SK-N-SH (cell line): ENCODE data around the gene IL17REL. TPM values are rescaled to one million over a fixed set of nuclear protein-coding genes. Genes with fewer than 3 reads are reported as not detected.

Source experiments
- CTCF ChIA-PET: fragments of 300-600, 350-600 bp; formaldehyde crosslinking; extraction: SDS; loops from one replicate; lab custom pipeline; 2021; lab: Yijun Ruan, JAX
- POLR2A ChIA-PET: fragments of 350-600 bp; sonication (Branson Sonifier 250); formaldehyde crosslinking; extraction: SDS; loops from one replicate; lab custom pipeline; 2020; ENCODE audit warnings: antibody characterized with exemption, inconsistent platforms; lab: Yijun Ruan, JAX
- DNase-seq: peaks from one replicate; pipeline ENCODE4 v3.0.0; 2012
- H2AFZ ChIP-seq: fragments of 200-600 bp; sonication (generic); 2 replicates; pipeline ENCODE4 v1.8.1; 2016; ENCODE audit warnings: antibody characterized with exemption, mild to moderate bottlenecking, low read depth
- H3F3A ChIP-seq: fragments of 200-600 bp; sonication (generic); replicated peaks from 2 replicates; pipeline ENCODE3; 2016; ENCODE audit warnings: antibody characterized with exemption, mild to moderate bottlenecking; ENCODE audit not compliant: insufficient read depth
- H3K27ac ChIP-seq, 2 experiments: fragments of 200-500 bp in 1 of 2; fragments of 200-600 bp in 1 of 2; sonication (Bioruptor generic) in 1 of 2; sonication (generic), shearing (Covaris generic) in 1 of 2; 2 replicates each; pipeline versions ENCODE4 v1.5.1 to v1.6.1; 2014 to 2016; ENCODE audit warnings: low read depth in 2 of 2, inconsistent platforms in 1 of 2, low read length in 1 of 2, mild to moderate bottlenecking in 1 of 2, mixed read lengths in 1 of 2
- H3K27me3 ChIP-seq: fragments of 200-600 bp; sonication (generic), shearing (Covaris generic); 2 replicates; pipeline ENCODE4 v1.6.1; 2016; ENCODE audit warnings: mixed run types; ENCODE audit not compliant: insufficient read depth
- H3K36me3 ChIP-seq, 2 experiments: fragments of 200-500 bp in 1 of 2; fragments of 200-600 bp in 1 of 2; sonication (Bioruptor generic) in 1 of 2; sonication (generic) in 1 of 2; replicated peaks in 1 of 2; 2 replicates each; pipeline versions ENCODE3 to v1.5.1; 2014 to 2016; ENCODE audit warnings: low read length in 1 of 2, mild to moderate bottlenecking in 1 of 2; ENCODE audit not compliant: insufficient read depth in 2 of 2, control insufficient read depth in 1 of 2
- H3K4me1 ChIP-seq, 2 experiments: fragments of 200-500 bp in 1 of 2; fragments of 200-600 bp in 1 of 2; sonication (Bioruptor generic) in 1 of 2; sonication (generic), shearing (Covaris generic) in 1 of 2; 2 replicates each; pipeline versions ENCODE4 v1.5.1 to v1.6.1; 2014 to 2016; ENCODE audit warnings: low read depth in 1 of 2, low read length in 1 of 2, mixed run types in 1 of 2; ENCODE audit not compliant: insufficient read depth in 2 of 2, control insufficient read depth in 1 of 2
- H3K4me2 ChIP-seq: fragments of 200-600 bp; sonication (generic), shearing (Covaris generic); 2 replicates; pipeline ENCODE4 v1.6.1; 2017; ENCODE audit warnings: mixed run types
- H3K4me3 ChIP-seq, 2 experiments: fragments of 200-500 bp in 1 of 2; fragments of 200-600 bp in 1 of 2; sonication (Bioruptor generic) in 1 of 2; sonication (generic), shearing (Covaris generic) in 1 of 2; 2 replicates each; pipeline versions ENCODE4 v1.5.1 to v1.8.1; 2014 to 2016; ENCODE audit warnings: low read depth in 2 of 2, inconsistent platforms in 1 of 2, low read length in 1 of 2, mild to moderate bottlenecking in 1 of 2, mixed read lengths in 1 of 2, moderate library complexity in 1 of 2
- H3K79me2 ChIP-seq: fragments of 200-600 bp; sonication (generic); 2 replicates; pipeline ENCODE4 v1.8.1; 2017; ENCODE audit warnings: mild to moderate bottlenecking; ENCODE audit not compliant: insufficient read depth
- H3K9ac ChIP-seq: fragments of 200-600 bp; sonication (generic); 2 replicates; pipeline ENCODE4 v1.6.1; 2017; ENCODE audit warnings: mixed run types
- H3K9me2 ChIP-seq: fragments of 200-600 bp; sonication (generic); 2 replicates; pipeline ENCODE4 v1.6.1; 2017; ENCODE audit warnings: mixed run types
- H3K9me3 ChIP-seq: fragments of 200-600 bp; sonication (generic); 2 replicates; pipeline ENCODE4 v1.6.1; 2017; ENCODE audit warnings: mixed run types, mild to moderate bottlenecking, moderate library complexity
- H4K20me1 ChIP-seq: fragments of 200-600 bp; sonication (generic); 2 replicates; pipeline ENCODE4 v1.6.1; 2017; ENCODE audit warnings: mild to moderate bottlenecking, mixed run types; ENCODE audit not compliant: insufficient read depth
- CHD2 ChIP-seq: fragments of 150-350 bp; IDR thresholded peaks from 2 replicates; pipeline ENCODE4 v1.6.1; 2018; ENCODE audit warnings: low read length; ENCODE audit not compliant: partially characterized antibody
- EP300 ChIP-seq, 2 experiments: IDR thresholded peaks; 2 replicates each; pipeline versions ENCODE4 v1.4.0 to v1.6.1; 2012; ENCODE audit warnings: borderline replicate concordance in 1 of 2, low read depth in 1 of 2, low read length in 1 of 2
- EZH2phosphoT487 ChIP-seq: fragments of 200-600 bp; sonication (generic); IDR thresholded peaks from 2 replicates; pipeline ENCODE4 v1.6.1; 2017; ENCODE audit warnings: low read depth, mixed run types, mild to moderate bottlenecking, antibody characterized with exemption, moderate library complexity, borderline replicate concordance
- FOSL2 ChIP-seq: IDR thresholded peaks from 2 replicates; pipeline ENCODE4 v1.4.0; 2012; ENCODE audit warnings: low read depth, mild to moderate bottlenecking, moderate library complexity, borderline replicate concordance
- FOXJ3 ChIP-seq: sonication (generic); formaldehyde crosslinking; IDR thresholded peaks from 2 replicates; pipeline ENCODE4 v1.5.1; 2020; ENCODE audit warnings: mild to moderate bottlenecking, missing genetic modification reagents
- JUND ChIP-seq: IDR thresholded peaks from 2 replicates; pipeline ENCODE4 v1.4.0; 2012
- MAX ChIP-seq: IDR thresholded peaks from 2 replicates; pipeline ENCODE4 v1.4.0; 2012; ENCODE audit warnings: low read depth
- MEF2A ChIP-seq: IDR thresholded peaks from 2 replicates; pipeline ENCODE4 v1.4.0; 2012; ENCODE audit warnings: low read depth, borderline replicate concordance
- MXI1 ChIP-seq: IDR thresholded peaks from 2 replicates; pipeline ENCODE4 v1.6.1; 2012; ENCODE audit warnings: mild to moderate bottlenecking, low read depth, low read length, improper control_type of control experiment
- POLR2AphosphoS5 ChIP-seq: IDR thresholded peaks from 2 replicates; pipeline ENCODE4 v1.6.1; 2012; ENCODE audit warnings: low read depth, low read length
- RAD21 ChIP-seq: IDR thresholded peaks from 2 replicates; pipeline ENCODE4 v1.6.1; 2012; ENCODE audit warnings: mild to moderate bottlenecking, low read length
- REST ChIP-seq: IDR thresholded peaks from 2 replicates; pipeline ENCODE4 v1.6.1; 2012; ENCODE audit warnings: mild to moderate bottlenecking, low read depth, low read length, moderate library complexity
- RFX5 ChIP-seq: IDR thresholded peaks from 2 replicates; pipeline ENCODE4 v1.6.1; 2012; ENCODE audit warnings: mild to moderate bottlenecking, improper control_type of control experiment, low read length
- RXRA ChIP-seq: IDR thresholded peaks from 2 replicates; pipeline ENCODE4 v1.4.0; 2012; ENCODE audit warnings: low read depth, mild to moderate bottlenecking, borderline replicate concordance
- SIN3A ChIP-seq: IDR thresholded peaks from 2 replicates; pipeline ENCODE4 v1.6.1; 2012; ENCODE audit warnings: low read depth, mild to moderate bottlenecking, low read length, moderate library complexity, borderline replicate concordance
- TCF12 ChIP-seq: IDR thresholded peaks from 2 replicates; pipeline ENCODE4 v1.4.0; 2012
- USF2 ChIP-seq: fragments of 150-350 bp; IDR thresholded peaks from 2 replicates; pipeline ENCODE4 v1.6.1; 2017; ENCODE audit warnings: antibody characterized with exemption, low read length, low read depth, borderline replicate concordance
- WGBS: methylation state at CpG from one replicate; pipeline ENCODE4 v1.1.6; 2017; ENCODE audit warnings: low lambda C conversion rate; 5-methylcytosine and 5-hydroxymethylcytosine counted together
- polyA plus RNA-seq, 3 experiments: library from polyadenylated mRNA; depleted of rRNA; stranded (reverse); fragments of >200 nt; gene quantifications; 2 replicates each; pipeline ENCODE4 v1.2.3, GENCODE V29; 2012
- TF ChIP-seq, protein P1 (sequence below): IDR thresholded peaks from 2 replicates; pipeline ENCODE4 v1.4.0; 2012; ENCODE audit warnings: low read depth, borderline replicate concordance
- TF ChIP-seq, protein P2 (sequence below): IDR thresholded peaks from 2 replicates; pipeline ENCODE4; 2012
- TF ChIP-seq, protein P3 (sequence below): fragments of 150-350 bp; IDR thresholded peaks from 2 replicates; pipeline ENCODE4 v1.6.1; 2016; ENCODE audit warnings: mild to moderate bottlenecking, low read depth, low read length

IL17REL gene
- polyA plus RNA-seq, 1 of the 3 experiments (the other 2 are of a cell fraction): not detected

DNA sequence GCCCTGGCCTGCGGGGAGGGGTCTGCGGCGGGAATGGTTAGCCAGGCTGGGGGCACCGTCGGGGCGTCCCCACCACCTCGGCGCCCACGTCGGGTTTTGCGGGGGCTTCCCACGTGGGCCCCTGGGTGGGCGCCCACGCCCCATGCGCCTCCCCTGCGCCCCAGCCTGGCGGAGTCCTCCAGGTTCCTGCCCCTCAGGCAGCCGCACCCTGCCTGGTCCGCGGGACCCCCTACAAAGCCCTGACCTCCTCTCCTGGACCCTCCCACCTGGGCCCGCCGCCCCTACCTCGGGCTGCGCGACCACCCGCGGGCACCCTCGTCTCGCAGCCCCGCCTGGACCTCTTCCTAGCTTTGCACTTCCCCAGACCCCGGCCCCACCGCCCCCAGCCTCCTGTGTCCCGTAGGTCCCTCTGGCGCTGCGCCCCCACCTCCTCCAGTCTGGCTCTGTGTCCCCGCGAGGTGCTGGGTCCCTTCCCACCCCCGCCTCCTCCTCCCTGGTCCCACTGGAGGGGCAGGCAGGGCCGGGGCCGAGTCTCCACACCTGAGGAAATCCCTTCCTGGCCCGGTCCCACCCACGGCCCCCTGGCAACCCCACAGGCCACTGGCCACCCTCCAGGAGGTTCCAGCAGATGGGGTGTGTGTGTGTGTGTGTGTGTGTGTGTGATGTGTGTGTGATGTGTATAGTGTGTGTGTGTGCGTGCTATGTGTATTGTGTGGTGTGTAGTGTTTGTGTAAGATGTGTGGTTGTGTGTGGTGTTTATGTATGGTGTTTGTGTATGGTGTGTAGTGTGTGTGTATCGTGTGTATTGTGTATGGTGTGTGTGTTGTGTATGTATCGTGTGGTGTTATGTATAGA, 40.2 kb downstream of the IL17REL start:
- no peak overlapping the region for H3K9ac ChIP-seq
- ChIA-PET CTCF (no interaction called here), POLR2A (interaction anchor here (0.6 kb wide), 1 partner anchor 318 kb away, joined by 4 read pairs; no protein-coding TSS in a partner anchor)
- no peaks in the 10 kb centered on the region for H3K27me3 ChIP-seq
- H3K4me2 ChIP-seq: no peak overlapping the region
- H3K36me3 ChIP-seq: no peaks in the 10 kb centered on the region
- 37% methylated on average over 17 of the region's 45 CpGs for WGBS
- H2AFZ ChIP-seq: no peak overlapping the region
- TF ChIP-seq REST (no peak), MEF2A (no peak), JUND (no peak), CHD2 (no peak), MXI1 (no peak), TCF12 (no peak), USF2 (no peak), FOXJ3 (CRISPR knock-in tag) (no peak), POLR2AphosphoS5 (no peak), RAD21 (no peak), RXRA (no peak), MAX (no peak), RFX5 (no peak), EP300 (IDR thresholded peaks at IDR 0.05; ENCODE audit: borderline replicate concordance in 1 of 2, low read depth in 1 of 2, low read length in 1 of 2) (no peak), FOSL2 (no peak), EZH2phosphoT487 (no peak), SIN3A (no peak)
- TF ChIP-seq, protein P1, sequence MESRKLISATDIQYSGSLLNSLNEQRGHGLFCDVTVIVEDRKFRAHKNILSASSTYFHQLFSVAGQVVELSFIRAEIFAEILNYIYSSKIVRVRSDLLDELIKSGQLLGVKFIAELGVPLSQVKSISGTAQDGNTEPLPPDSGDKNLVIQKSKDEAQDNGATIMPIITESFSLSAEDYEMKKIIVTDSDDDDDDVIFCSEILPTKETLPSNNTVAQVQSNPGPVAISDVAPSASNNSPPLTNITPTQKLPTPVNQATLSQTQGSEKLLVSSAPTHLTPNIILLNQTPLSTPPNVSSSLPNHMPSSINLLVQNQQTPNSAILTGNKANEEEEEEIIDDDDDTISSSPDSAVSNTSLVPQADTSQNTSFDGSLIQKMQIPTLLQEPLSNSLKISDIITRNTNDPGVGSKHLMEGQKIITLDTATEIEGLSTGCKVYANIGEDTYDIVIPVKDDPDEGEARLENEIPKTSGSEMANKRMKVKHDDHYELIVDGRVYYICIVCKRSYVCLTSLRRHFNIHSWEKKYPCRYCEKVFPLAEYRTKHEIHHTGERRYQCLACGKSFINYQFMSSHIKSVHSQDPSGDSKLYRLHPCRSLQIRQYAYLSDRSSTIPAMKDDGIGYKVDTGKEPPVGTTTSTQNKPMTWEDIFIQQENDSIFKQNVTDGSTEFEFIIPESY: no peak
- TF ChIP-seq, protein P2, sequence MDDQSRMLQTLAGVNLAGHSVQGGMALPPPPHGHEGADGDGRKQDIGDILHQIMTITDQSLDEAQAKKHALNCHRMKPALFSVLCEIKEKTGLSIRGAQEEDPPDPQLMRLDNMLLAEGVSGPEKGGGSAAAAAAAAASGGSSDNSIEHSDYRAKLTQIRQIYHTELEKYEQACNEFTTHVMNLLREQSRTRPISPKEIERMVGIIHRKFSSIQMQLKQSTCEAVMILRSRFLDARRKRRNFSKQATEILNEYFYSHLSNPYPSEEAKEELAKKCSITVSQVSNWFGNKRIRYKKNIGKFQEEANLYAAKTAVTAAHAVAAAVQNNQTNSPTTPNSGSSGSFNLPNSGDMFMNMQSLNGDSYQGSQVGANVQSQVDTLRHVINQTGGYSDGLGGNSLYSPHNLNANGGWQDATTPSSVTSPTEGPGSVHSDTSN: no peak
- TF ChIP-seq, protein P3, sequence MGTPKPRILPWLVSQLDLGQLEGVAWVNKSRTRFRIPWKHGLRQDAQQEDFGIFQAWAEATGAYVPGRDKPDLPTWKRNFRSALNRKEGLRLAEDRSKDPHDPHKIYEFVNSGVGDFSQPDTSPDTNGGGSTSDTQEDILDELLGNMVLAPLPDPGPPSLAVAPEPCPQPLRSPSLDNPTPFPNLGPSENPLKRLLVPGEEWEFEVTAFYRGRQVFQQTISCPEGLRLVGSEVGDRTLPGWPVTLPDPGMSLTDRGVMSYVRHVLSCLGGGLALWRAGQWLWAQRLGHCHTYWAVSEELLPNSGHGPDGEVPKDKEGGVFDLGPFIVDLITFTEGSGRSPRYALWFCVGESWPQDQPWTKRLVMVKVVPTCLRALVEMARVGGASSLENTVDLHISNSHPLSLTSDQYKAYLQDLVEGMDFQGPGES: no peak
- H3K9me3 ChIP-seq: no peaks in the 10 kb centered on the region
- H3K27ac ChIP-seq: no peak overlapping the region
- DNase-seq: peak; percentile 48
- no peak overlapping the region for H3K4me3 ChIP-seq
- no peaks in the 10 kb centered on the region for H3K79me2 ChIP-seq
- peaks cover 4 to 12% of the 10 kb centered on the region in 2 experiments; a peak in 1 of 4 replicates for H3K4me1 ChIP-seq
- peaks cover 6% of the 10 kb centered on the region for H3F3A ChIP-seq
- H3K9me2 ChIP-seq: no peaks in the 10 kb centered on the region
- H4K20me1 ChIP-seq: no peaks in the 10 kb centered on the region
